Neural cell (in vitro differentiated cells): Measurements from ENCODE around the gene CHD9NB. TPM values are rescaled to one million over a fixed set of nuclear protein-coding genes. Genes with fewer than 3 reads are reported as not detected.

ENCODE experiments used
- H2AFZ ChIP-seq: fragments of 200-600, 300-800 bp; sonication (generic), shearing (Covaris generic); 2 replicates; pipeline ENCODE4 v1.6.0; 2014; ENCODE audit warnings: low read depth, mild to moderate bottlenecking, antibody characterized with exemption, low read length, moderate library complexity
- H3F3A ChIP-seq: fragments of 200-600 bp; shearing (Covaris generic); 2 replicates; pipeline ENCODE4 v1.6.1; 2016; ENCODE audit warnings: mild to moderate bottlenecking, moderate library complexity, mixed read lengths, antibody characterized with exemption, low read length; ENCODE audit not compliant: insufficient read depth, poor library complexity, severe bottlenecking
- H3K27ac ChIP-seq: fragments of 200-600, 300-800 bp; sonication (generic), shearing (Covaris generic); 2 replicates; pipeline ENCODE4 v1.5.1; 2014; ENCODE audit warnings: mild to moderate bottlenecking, low read length, moderate library complexity
- H3K27me3 ChIP-seq: fragments of 300-800, 200-600 bp; sonication (generic), shearing (Covaris generic); 2 replicates; pipeline ENCODE4 v1.6.0; 2014; ENCODE audit warnings: mild to moderate bottlenecking, low read depth, low read length, moderate library complexity; ENCODE audit not compliant: insufficient read depth
- H3K36me3 ChIP-seq: fragments of 300-800, 200-600 bp; sonication (generic), shearing (Covaris generic); 2 replicates; pipeline ENCODE4 v1.5.1; 2014; ENCODE audit warnings: mild to moderate bottlenecking, antibody characterized with exemption, low read length, moderate library complexity; ENCODE audit not compliant: insufficient read depth
- H3K4me2 ChIP-seq: fragments of 300-800, 200-600 bp; sonication (generic), shearing (Covaris generic); 2 replicates; pipeline ENCODE4 v1.6.0; 2014; ENCODE audit warnings: mild to moderate bottlenecking, low read length
- H3K4me3 ChIP-seq: fragments of 300-800, 200-600 bp; sonication (generic), shearing (Covaris generic); 2 replicates; pipeline ENCODE4 v1.5.1; 2014; ENCODE audit warnings: mild to moderate bottlenecking, low read length, moderate library complexity
- H3K79me2 ChIP-seq: fragments of 200-600 bp; shearing (Covaris generic); replicated peaks from 2 replicates; pipeline ENCODE4 v1.6.0; 2014; ENCODE audit warnings: mild to moderate bottlenecking, low read length, moderate library complexity; ENCODE audit not compliant: insufficient read depth
- H3K9ac ChIP-seq: fragments of 300-800, 200-600 bp; sonication (generic), shearing (Covaris generic); 2 replicates; pipeline ENCODE4 v1.6.1; 2016; ENCODE audit warnings: mild to moderate bottlenecking, low read length, mixed read lengths
- H3K9me2 ChIP-seq: fragments of 200-600 bp; shearing (Covaris generic); 2 replicates; pipeline ENCODE4 v1.6.1; 2016; ENCODE audit warnings: mild to moderate bottlenecking, low read length, mixed read lengths; ENCODE audit not compliant: insufficient read depth
- H3K9me3 ChIP-seq: fragments of 200-600, 300-800 bp; sonication (generic), shearing (Covaris generic); 2 replicates; pipeline ENCODE4 v1.6.1; 2016; ENCODE audit warnings: mild to moderate bottlenecking, mixed run types, low read length, moderate library complexity, mixed read lengths
- H4K20me1 ChIP-seq: fragments of 200-600 bp; shearing (Covaris generic); 2 replicates; pipeline ENCODE4 v1.6.1; 2016; ENCODE audit warnings: mild to moderate bottlenecking, mixed run types; ENCODE audit not compliant: insufficient read depth
- EP300 ChIP-seq: fragments of 450-650 bp; conservative IDR thresholded peaks from 2 replicates; pipeline ENCODE4 v1.6.1; 2014; ENCODE audit warnings: antibody characterized with exemption, mild to moderate bottlenecking, moderate library complexity; ENCODE audit not compliant: poor library complexity, severe bottlenecking
- EZH2 ChIP-seq: fragments of 200-600, 300-800 bp; shearing (Covaris generic), sonication (generic); IDR thresholded peaks from 2 replicates; pipeline ENCODE4 v1.6.1; 2014; ENCODE audit warnings: antibody characterized with exemption, low read length, borderline replicate concordance, mild to moderate bottlenecking; ENCODE audit not compliant: insufficient read depth, poor library complexity, severe bottlenecking
- MXI1 ChIP-seq: fragments of 450-650 bp; conservative IDR thresholded peaks from 2 replicates; pipeline ENCODE4 v1.6.1; 2014; ENCODE audit warnings: antibody characterized with exemption, mild to moderate bottlenecking; ENCODE audit not compliant: poor library complexity, severe bottlenecking
- POLR2AphosphoS5 ChIP-seq: IDR thresholded peaks from 2 replicates; pipeline ENCODE4 v1.6.1; 2012
- RAD21 ChIP-seq: fragments of 450-650 bp; conservative IDR thresholded peaks from 2 replicates; pipeline ENCODE4 v1.6.1; 2014; ENCODE audit warnings: antibody characterized with exemption, mild to moderate bottlenecking, moderate library complexity
- SMC3 ChIP-seq: fragments of 450-650 bp; conservative IDR thresholded peaks from 2 replicates; pipeline ENCODE4 v1.6.1; 2014; ENCODE audit warnings: antibody characterized with exemption, mild to moderate bottlenecking, moderate library complexity; ENCODE audit not compliant: poor library complexity
- TAF1 ChIP-seq: IDR thresholded peaks from 2 replicates; pipeline ENCODE4 v1.6.1; 2012; ENCODE audit warnings: low read depth
- polyA plus RNA-seq: library from polyadenylated mRNA; depleted of rRNA; stranded (reverse); fragments of >200 nt; gene quantifications from 2 replicates; pipeline ENCODE4 v1.2.3, GENCODE V29; 2014
- TF ChIP-seq, protein P1 (sequence below): fragments of 450-650 bp; IDR thresholded peaks from 2 replicates; pipeline ENCODE4 v1.5.1; 2014; ENCODE audit warnings: antibody characterized with exemption, mild to moderate bottlenecking, moderate library complexity; ENCODE audit not compliant: poor library complexity, severe bottlenecking
- TF ChIP-seq, protein P2 (sequence below): IDR thresholded peaks from 2 replicates; pipeline ENCODE4 v1.6.1; 2012; ENCODE audit warnings: borderline replicate concordance

The CHD9NB gene
- polyA plus RNA-seq, 1 donor from 2014 or later, result 0.17 TPM

DNA sequence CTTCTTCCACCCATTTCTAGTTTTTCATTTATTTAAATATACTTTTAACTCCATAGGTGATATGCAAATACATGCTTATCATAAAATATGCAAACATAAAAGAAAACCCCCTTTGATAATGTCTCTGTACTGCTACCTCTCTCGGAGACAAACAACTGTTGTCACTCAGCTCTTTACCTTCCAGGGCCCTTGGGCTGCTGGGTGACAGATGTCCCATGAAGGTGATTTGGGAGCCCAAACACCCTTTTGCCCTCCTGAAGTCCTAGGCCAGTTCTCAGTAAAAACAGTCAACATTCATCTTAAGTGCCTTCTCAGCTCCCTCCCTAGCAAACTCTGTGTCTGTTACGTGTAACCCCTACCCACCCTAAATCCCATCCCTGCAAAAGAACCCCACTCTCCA is 39.6 kb upstream of the CHD9NB start:
- no peaks in the 10 kb centered on the region for H3K9me3 ChIP-seq

DNA sequence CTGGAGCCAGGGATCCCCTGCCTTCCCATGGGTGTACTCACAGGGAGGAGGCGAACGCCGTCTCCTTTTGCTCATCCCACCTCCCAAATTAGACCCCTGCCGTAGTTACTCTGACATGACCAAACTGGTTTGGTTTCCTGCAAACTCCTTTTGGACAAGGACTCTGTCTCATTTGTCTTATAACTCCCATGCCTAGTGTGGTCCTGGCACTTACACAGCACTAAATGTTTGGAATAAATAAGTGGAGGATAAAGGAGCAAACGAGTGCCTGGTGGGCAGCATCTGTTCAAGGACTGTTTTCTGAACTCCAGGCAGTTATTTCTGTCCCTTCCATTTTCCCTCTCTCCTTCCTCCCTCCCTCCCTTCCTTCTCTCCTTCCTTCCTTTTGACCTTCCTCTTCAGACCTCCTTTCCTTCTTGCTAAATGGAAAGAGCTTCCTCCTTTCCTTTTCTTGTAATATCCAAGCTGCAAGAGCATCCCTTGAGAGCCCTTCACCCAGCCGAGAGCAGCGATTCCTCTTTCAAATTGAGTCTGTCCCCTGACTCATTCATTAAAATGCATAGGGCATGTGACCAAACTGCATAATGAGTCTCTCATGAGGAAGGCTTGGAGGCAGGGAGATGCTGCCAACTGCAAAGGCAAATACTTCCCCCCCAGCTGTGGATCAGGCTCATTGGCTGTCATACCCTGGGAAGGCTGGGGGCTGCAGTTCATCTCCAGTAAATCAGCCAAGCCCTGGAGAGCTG is 38.9 kb upstream of the CHD9NB start:
- Histone ChIP-seq H2AFZ (peak overlapping the region; percentile 57), H3F3A (no peaks in the 10 kb centered on the region), H3K27ac (peak overlapping the region; percentile 71), H3K36me3 (no peaks in the 10 kb centered on the region), H3K79me2 (no peaks in the 10 kb centered on the region), H3K27me3 (no peaks in the 10 kb centered on the region), H3K9me3 (no peaks in the 10 kb centered on the region), H3K9ac (peak overlapping the region; percentile 49), H3K4me2 (peak overlapping the region; percentile 42), H4K20me1 (no peaks in the 10 kb centered on the region), H3K4me3 (peak overlapping the region; percentile 55), H3K9me2 (no peaks in the 10 kb centered on the region)
- TF ChIP-seq TAF1 (no peak), SMC3 (no peak), POLR2AphosphoS5 (no peak), EZH2 (no peak), RAD21 (no peak), MXI1 (no peak), EP300 (no peak)
- TF ChIP-seq, protein P1, sequence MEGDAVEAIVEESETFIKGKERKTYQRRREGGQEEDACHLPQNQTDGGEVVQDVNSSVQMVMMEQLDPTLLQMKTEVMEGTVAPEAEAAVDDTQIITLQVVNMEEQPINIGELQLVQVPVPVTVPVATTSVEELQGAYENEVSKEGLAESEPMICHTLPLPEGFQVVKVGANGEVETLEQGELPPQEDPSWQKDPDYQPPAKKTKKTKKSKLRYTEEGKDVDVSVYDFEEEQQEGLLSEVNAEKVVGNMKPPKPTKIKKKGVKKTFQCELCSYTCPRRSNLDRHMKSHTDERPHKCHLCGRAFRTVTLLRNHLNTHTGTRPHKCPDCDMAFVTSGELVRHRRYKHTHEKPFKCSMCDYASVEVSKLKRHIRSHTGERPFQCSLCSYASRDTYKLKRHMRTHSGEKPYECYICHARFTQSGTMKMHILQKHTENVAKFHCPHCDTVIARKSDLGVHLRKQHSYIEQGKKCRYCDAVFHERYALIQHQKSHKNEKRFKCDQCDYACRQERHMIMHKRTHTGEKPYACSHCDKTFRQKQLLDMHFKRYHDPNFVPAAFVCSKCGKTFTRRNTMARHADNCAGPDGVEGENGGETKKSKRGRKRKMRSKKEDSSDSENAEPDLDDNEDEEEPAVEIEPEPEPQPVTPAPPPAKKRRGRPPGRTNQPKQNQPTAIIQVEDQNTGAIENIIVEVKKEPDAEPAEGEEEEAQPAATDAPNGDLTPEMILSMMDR, result no peak
- TF ChIP-seq, protein P2, sequence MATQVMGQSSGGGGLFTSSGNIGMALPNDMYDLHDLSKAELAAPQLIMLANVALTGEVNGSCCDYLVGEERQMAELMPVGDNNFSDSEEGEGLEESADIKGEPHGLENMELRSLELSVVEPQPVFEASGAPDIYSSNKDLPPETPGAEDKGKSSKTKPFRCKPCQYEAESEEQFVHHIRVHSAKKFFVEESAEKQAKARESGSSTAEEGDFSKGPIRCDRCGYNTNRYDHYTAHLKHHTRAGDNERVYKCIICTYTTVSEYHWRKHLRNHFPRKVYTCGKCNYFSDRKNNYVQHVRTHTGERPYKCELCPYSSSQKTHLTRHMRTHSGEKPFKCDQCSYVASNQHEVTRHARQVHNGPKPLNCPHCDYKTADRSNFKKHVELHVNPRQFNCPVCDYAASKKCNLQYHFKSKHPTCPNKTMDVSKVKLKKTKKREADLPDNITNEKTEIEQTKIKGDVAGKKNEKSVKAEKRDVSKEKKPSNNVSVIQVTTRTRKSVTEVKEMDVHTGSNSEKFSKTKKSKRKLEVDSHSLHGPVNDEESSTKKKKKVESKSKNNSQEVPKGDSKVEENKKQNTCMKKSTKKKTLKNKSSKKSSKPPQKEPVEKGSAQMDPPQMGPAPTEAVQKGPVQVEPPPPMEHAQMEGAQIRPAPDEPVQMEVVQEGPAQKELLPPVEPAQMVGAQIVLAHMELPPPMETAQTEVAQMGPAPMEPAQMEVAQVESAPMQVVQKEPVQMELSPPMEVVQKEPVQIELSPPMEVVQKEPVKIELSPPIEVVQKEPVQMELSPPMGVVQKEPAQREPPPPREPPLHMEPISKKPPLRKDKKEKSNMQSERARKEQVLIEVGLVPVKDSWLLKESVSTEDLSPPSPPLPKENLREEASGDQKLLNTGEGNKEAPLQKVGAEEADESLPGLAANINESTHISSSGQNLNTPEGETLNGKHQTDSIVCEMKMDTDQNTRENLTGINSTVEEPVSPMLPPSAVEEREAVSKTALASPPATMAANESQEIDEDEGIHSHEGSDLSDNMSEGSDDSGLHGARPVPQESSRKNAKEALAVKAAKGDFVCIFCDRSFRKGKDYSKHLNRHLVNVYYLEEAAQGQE, result no peak

More for the DNA sequence above, 39.6 kb upstream of the CHD9NB start:
- H3K4me3 ChIP-seq, result peak overlapping the region; percentile 55
- H3K9me2 ChIP-seq, result no peaks in the 10 kb centered on the region
- no peaks in the 10 kb centered on the region for H3F3A ChIP-seq
- H3K79me2 ChIP-seq, result no peaks in the 10 kb centered on the region
- no peak for TF ChIP-seq EP300
- no peak for TF ChIP-seq SMC3
- H3K27me3 ChIP-seq, result no peaks in the 10 kb centered on the region
- no peak overlapping the region for H3K4me2 ChIP-seq
- no peaks in the 10 kb centered on the region for H4K20me1 ChIP-seq
- peak overlapping the region; percentile 71 for H3K27ac ChIP-seq
- peak overlapping the region; percentile 13 for H3K9ac ChIP-seq
- no peaks in the 10 kb centered on the region for H3K36me3 ChIP-seq
- peak overlapping the region; percentile 57 for H2AFZ ChIP-seq
